H1 (cell line): ENCODE measurements around the gene PCDHGB1. TPM values are rescaled to one million over a fixed set of nuclear protein-coding genes. Genes with fewer than 3 reads are reported as not detected.

Experiments used
- CTCF ChIA-PET: fragments of 300-600 bp; sonication (Branson Sonifier 250); formaldehyde crosslinking; loops from one replicate; lab custom pipeline; 2021; ENCODE audit not compliant: partially characterized antibody; lab: Charles Lee
- POLR2A ChIA-PET: fragments of 300-600 bp; sonication (Branson Sonifier 250); formaldehyde crosslinking; loops from one replicate; lab custom pipeline; 2021; ENCODE audit warnings: inconsistent platforms; ENCODE audit not compliant: partially characterized antibody; lab: Charles Lee
- DNase-seq, 2 experiments: peaks; one replicate each; pipeline versions ENCODE4 v3.0.0 to v3.0.0-alpha.2; 2010 to 2022; ENCODE audit warnings: low spot score in 2 of 2, low read depth in 1 of 2, mixed read lengths in 1 of 2
- FAIRE-seq: peaks from 2 replicates; lab custom pipeline; 2011; peaks lifted over from hg19 to GRCh38; lab: Jason Lieb, UNC
- H2AFZ ChIP-seq: 2 replicates; pipeline ENCODE4 v1.8.1; 2012; ENCODE audit warnings: low read length, inconsistent platforms
- H2AK5ac ChIP-seq: 2 replicates; pipeline ENCODE4 v1.6.1; 2013; ENCODE audit warnings: low read depth, low read length
- H2BK120ac ChIP-seq: replicated peaks from 2 replicates; pipeline ENCODE3; 2013; ENCODE audit warnings: low read depth, low read length, inconsistent platforms
- H2BK12ac ChIP-seq: 2 replicates; pipeline ENCODE4 v1.6.1; 2013; ENCODE audit warnings: low read depth, low read length
- H2BK15ac ChIP-seq: 2 replicates; pipeline ENCODE4 v1.6.1; 2013; ENCODE audit warnings: low read length
- H2BK20ac ChIP-seq: 2 replicates; pipeline ENCODE4 v1.6.1; 2013; ENCODE audit warnings: low read length
- H2BK5ac ChIP-seq: 2 replicates; pipeline ENCODE4 v1.6.1; 2013; ENCODE audit warnings: low read depth, low read length
- H3K14ac ChIP-seq: 2 replicates; pipeline ENCODE4 v1.6.1; 2013; ENCODE audit warnings: inconsistent platforms; ENCODE audit not compliant: insufficient read length
- H3K18ac ChIP-seq: 2 replicates; pipeline ENCODE4 v1.6.1; 2013; ENCODE audit warnings: low read length; ENCODE audit errors: extremely low read depth
- H3K23ac ChIP-seq: 2 replicates; pipeline ENCODE4 v1.6.1; 2013; ENCODE audit warnings: inconsistent platforms; ENCODE audit not compliant: insufficient read length
- H3K23me2 ChIP-seq: 2 replicates; pipeline ENCODE4 v1.6.1; 2013; ENCODE audit warnings: low read depth, low read length
- H3K27ac ChIP-seq: 2 replicates; pipeline ENCODE4 v1.6.1; 2011; ENCODE audit warnings: low read depth, low read length, inconsistent platforms
- H3K27me3 ChIP-seq, 4 experiments: replicated peaks in 1 of 4; 1 replicate in 1 of 4; 2 replicates in 3 of 4; pipeline versions ENCODE4 v1.6.1 to v1.8.1; 2011 to 2013; ENCODE audit warnings: low read length in 3 of 4, mild to moderate bottlenecking in 3 of 4, inconsistent platforms in 2 of 4, mixed read lengths in 2 of 4, moderate library complexity in 1 of 4; ENCODE audit not compliant: control insufficient read depth in 3 of 4, insufficient read depth in 3 of 4; ENCODE audit errors: extremely low read depth in 1 of 4
- H3K36me3 ChIP-seq, 4 experiments: 2 replicates each; pipeline versions ENCODE4 v1.6.1 to v1.8.1; 2011 to 2013; ENCODE audit warnings: mild to moderate bottlenecking in 4 of 4, low read length in 3 of 4, moderate library complexity in 2 of 4, control low read depth in 1 of 4, inconsistent platforms in 1 of 4; ENCODE audit not compliant: insufficient read depth in 4 of 4, control insufficient read depth in 2 of 4
- H3K4ac ChIP-seq: replicated peaks from 2 replicates; pipeline ENCODE3; 2013; ENCODE audit warnings: low read length, low read depth, mixed read lengths, inconsistent platforms; ENCODE audit not compliant: insufficient read length
- H3K4me1 ChIP-seq, 4 experiments: replicated peaks in 1 of 4; 1 replicate in 1 of 4; 2 replicates in 3 of 4; pipeline versions ENCODE4 v1.6.1 to v1.8.1; 2011 to 2013; ENCODE audit warnings: low read length in 3 of 4, inconsistent platforms in 2 of 4, mixed read lengths in 1 of 4; ENCODE audit not compliant: insufficient read depth in 4 of 4, control insufficient read depth in 3 of 4
- H3K4me2 ChIP-seq, 2 experiments: 2 replicates each; pipeline versions ENCODE4 v1.6.1 to v1.8.1; 2011 to 2013; ENCODE audit warnings: low read depth in 2 of 2, low read length in 2 of 2, control low read depth in 1 of 2, inconsistent platforms in 1 of 2, mild to moderate bottlenecking in 1 of 2; ENCODE audit not compliant: insufficient read depth in 1 of 2
- H3K4me3 ChIP-seq, 4 experiments: fragments of 200-600, 300-600 bp in 1 of 4; sonication (generic), shearing (Covaris generic), sonication (Bioruptor Twin) in 1 of 4; 2 replicates each; pipeline versions ENCODE4 v1.5.1 to v1.8.1; 2011 to 2016; ENCODE audit warnings: low read length in 4 of 4, low read depth in 3 of 4, control low read depth in 2 of 4, inconsistent platforms in 2 of 4, mild to moderate bottlenecking in 2 of 4, mixed read lengths in 1 of 4, moderate library complexity in 1 of 4; ENCODE audit not compliant: insufficient read depth in 2 of 4; ENCODE audit errors: extremely low read depth in 1 of 4
- H3K56ac ChIP-seq: replicated peaks from 2 replicates; pipeline ENCODE3; 2013; ENCODE audit warnings: low read depth, mild to moderate bottlenecking, mixed read lengths, low read length, inconsistent platforms; ENCODE audit not compliant: insufficient read length
- H3K79me1 ChIP-seq: 2 replicates; pipeline ENCODE4 v1.6.1; 2013; ENCODE audit warnings: low read depth, low read length, control low read depth
- H3K79me2 ChIP-seq, 2 experiments: 2 replicates each; pipeline versions ENCODE4 v1.6.1 to v1.8.1; 2012 to 2013; ENCODE audit warnings: low read length in 2 of 2, mild to moderate bottlenecking in 2 of 2, inconsistent platforms in 1 of 2; ENCODE audit not compliant: insufficient read depth in 2 of 2, control insufficient read depth in 1 of 2
- H3K9ac ChIP-seq, 4 experiments: replicated peaks in 1 of 4; 1 replicate in 1 of 4; 2 replicates in 3 of 4; pipeline versions ENCODE4 v1.6.1 to v1.8.1; 2011 to 2013; ENCODE audit warnings: low read depth in 3 of 4, low read length in 3 of 4, control low read depth in 2 of 4, mild to moderate bottlenecking in 2 of 4, moderate library complexity in 2 of 4, inconsistent platforms in 1 of 4; ENCODE audit errors: extremely low read depth in 1 of 4
- H3K9me3 ChIP-seq, 2 experiments: 2 replicates each; pipeline versions ENCODE4 v1.6.1 to v1.8.1; 2012 to 2013; ENCODE audit warnings: mild to moderate bottlenecking in 2 of 2, moderate library complexity in 2 of 2, control low read depth in 1 of 2, inconsistent platforms in 1 of 2, low read depth in 1 of 2, low read length in 1 of 2, mixed read lengths in 1 of 2; ENCODE audit not compliant: insufficient read depth in 2 of 2
- H4K20me1 ChIP-seq, 2 experiments: replicated peaks in 1 of 2; 2 replicates each; pipeline versions ENCODE3 to v1.8.1; 2011 to 2013; ENCODE audit warnings: inconsistent platforms in 2 of 2, low read length in 2 of 2, mild to moderate bottlenecking in 1 of 2; ENCODE audit not compliant: insufficient read depth in 2 of 2, control insufficient read depth in 1 of 2
- H4K5ac ChIP-seq: 2 replicates; pipeline ENCODE4 v1.6.1; 2013; ENCODE audit warnings: low read length, low read depth, mixed read lengths, inconsistent platforms; ENCODE audit not compliant: insufficient read length
- H4K8ac ChIP-seq: 2 replicates; pipeline ENCODE4 v1.8.0; 2013; ENCODE audit warnings: mild to moderate bottlenecking, moderate library complexity, low read length, inconsistent platforms; ENCODE audit not compliant: insufficient read depth; ENCODE audit errors: extremely low read depth
- H4K91ac ChIP-seq: replicated peaks from 2 replicates; pipeline ENCODE3; 2013; ENCODE audit warnings: low read length, mixed read lengths, inconsistent platforms; ENCODE audit not compliant: insufficient read length
- BACH1 ChIP-seq: IDR thresholded peaks from 2 replicates; pipeline ENCODE4 v1.6.1; 2012; ENCODE audit warnings: low read length, improper control_type of control experiment
- CEBPB ChIP-seq: IDR thresholded peaks from 2 replicates; pipeline ENCODE4 v1.6.1; 2012; ENCODE audit warnings: low read depth, low read length
- CREB1 ChIP-seq: IDR thresholded peaks from 2 replicates; pipeline ENCODE4 v1.6.1; 2012; ENCODE audit warnings: inconsistent platforms
- JUN ChIP-seq: IDR thresholded peaks from 2 replicates; pipeline ENCODE4 v1.6.1; 2011; ENCODE audit warnings: low read depth, mild to moderate bottlenecking, improper control_type of control experiment, low read length
- KDM1A ChIP-seq: fragments of 200-600, 300-600 bp; sonication (generic); IDR thresholded peaks from 2 replicates; pipeline ENCODE4 v1.7.1; 2016; ENCODE audit warnings: mild to moderate bottlenecking, low read length, borderline replicate concordance
- KDM4A ChIP-seq: IDR thresholded peaks from one replicate; pipeline ENCODE4 v1.7.1; 2012; ENCODE audit warnings: low read depth, mild to moderate bottlenecking, moderate library complexity, low read length, inconsistent platforms; ENCODE audit not compliant: severe bottlenecking
- NRF1 ChIP-seq: IDR thresholded peaks from 2 replicates; pipeline ENCODE4 v1.6.1; 2011; ENCODE audit warnings: mild to moderate bottlenecking, low read depth, low read length, improper control_type of control experiment
- PHF8 ChIP-seq: fragments of 200-600 bp; sonication (generic); conservative IDR thresholded peaks from 2 replicates; pipeline ENCODE4 v1.7.1; 2012; ENCODE audit warnings: low read depth, mild to moderate bottlenecking, inconsistent platforms, low read length, moderate library complexity
- POLR2A ChIP-seq, 2 experiments: IDR thresholded peaks; 1 replicate in 1 of 2; 2 replicates in 1 of 2; pipeline ENCODE4 v1.6.1; 2011; ENCODE audit warnings: low read depth in 2 of 2, low read length in 2 of 2, mild to moderate bottlenecking in 2 of 2; ENCODE audit errors: control extremely low read depth in 1 of 2
- SP1 ChIP-seq: IDR thresholded peaks from 2 replicates; pipeline ENCODE4 v1.6.1; 2011; ENCODE audit warnings: low read depth, low read length
- SP4 ChIP-seq: IDR thresholded peaks from 2 replicates; pipeline ENCODE4 v1.6.1; 2012; ENCODE audit warnings: low read length, inconsistent platforms
- TAF1 ChIP-seq: IDR thresholded peaks from 2 replicates; pipeline ENCODE4 v1.6.1; 2011; ENCODE audit warnings: mild to moderate bottlenecking, low read depth, low read length
- TAF7 ChIP-seq: optimal IDR thresholded peaks from 2 replicates; pipeline ENCODE3; 2011; ENCODE audit warnings: low read depth, mild to moderate bottlenecking, inconsistent platforms, low read length, moderate library complexity, borderline replicate concordance
- polyA plus RNA-seq, 7 experiments: library from polyadenylated mRNA; depleted of rRNA in 3 of 7; stranded (reverse) in 5 of 7; unstranded in 2 of 7; fragments of >200 nt in 5 of 7; fragments of 200-250 nt in 2 of 7; gene quantifications; 1 replicate in 5 of 7; 2 replicates in 1 of 7; 4 replicates in 1 of 7; pipeline versions ENCODE4 v1.2.1 to v1.2.3, GENCODE V29; 2011 to 2013; ENCODE audit warnings: missing spikeins in 2 of 7, mixed read lengths in 2 of 7
- total RNA-seq: library from RNA; stranded (reverse); fragmentation: NEBNext Ultra II Directional; extraction: Animal tissue kit (Norgen Biotek cat#: 25700); gene quantifications from 2 replicates; pipeline ENCODE4 v1.2.1, GENCODE V29; 2021

PCDHGB1 gene
- total and polyA plus RNA-seq, 2 of the 8 experiments (the other 6 are each of a cell fraction or from before 2014, with no cell fraction given) = 1.3 to 2.8 TPM

- Histone ChIP-seq H4K8ac (no peak overlapping the region), H3K4me2 (no peak overlapping the region), H3K4me3 (peak overlapping the region in 1 of 4 experiments; percentile 40; a peak in 1 of 8 replicates), H3K36me3 (peaks cover 0 to 8% (median 3%) of the 10 kb centered on the region in 4 experiments; a peak in 3 of 8 replicates), H3K4me1 (peaks cover 0 to 3% (median under 1%) of the 10 kb centered on the region in 4 experiments; a peak in 1 of 7 replicates), H2BK20ac (no peak overlapping the region), H3K9me3 (peaks cover 43 to 51% of the 10 kb centered on the region in 2 experiments), H3K27ac (no peak overlapping the region), H2AFZ (no peak overlapping the region), H2BK120ac (no peak overlapping the region), H3K79me1 (no peaks in the 10 kb centered on the region), H3K18ac (no peak overlapping the region), H4K91ac (no peak overlapping the region), H3K79me2 (no peaks in the 10 kb centered on the region), H3K23me2 (no peaks in the 10 kb centered on the region), H2AK5ac (no peak overlapping the region), H3K9ac (no peak overlapping the region), H2BK12ac (no peak overlapping the region), H2BK15ac (no peak overlapping the region), H3K14ac (no peak overlapping the region), H3K27me3 (no peaks in the 10 kb centered on the region), H2BK5ac (no peak overlapping the region), H3K23ac (no peak overlapping the region), H3K4ac (no peak overlapping the region), H3K56ac (no peak overlapping the region), H4K20me1 (no peaks in the 10 kb centered on the region), H4K5ac (no peak overlapping the region)
- ChIA-PET POLR2A (no interaction called here), CTCF (interaction anchor here (0.9 to 1.6 kb wide), 6 partner anchors 8 to 175 kb away, joined by 3 to 7 read pairs (median 4); partner anchors contain the start of genes PCDHGA2 and PCDHGB1)
- TF ChIP-seq CEBPB (no peak), TAF1 (no peak), TAF7 (no peak), KDM4A (no peak), CREB1 (no peak), BACH1 (no peak), KDM1A (no peak), PHF8 (no peak), JUN (no peak), POLR2A (IDR thresholded peaks at IDR 0.05; ENCODE audit: control extremely low read depth in 1 of 2, low read depth in 2 of 2, low read length in 2 of 2) (no peak), SP1 (no peak), SP4 (no peak), NRF1 (no peak)
- DNase-seq (no peak), FAIRE-seq (no peak)
These were observed 12.8 kb downstream of the PCDHGB1 start for GRCh38 chr5:141362719-141363118.
